GM12878 (cell line): ENCODE results near the gene CETP. TPM values are rescaled to one million over a fixed set of nuclear protein-coding genes. Genes with fewer than 3 reads are reported as not detected.
"Not testable (repeated sequence)": the region's sequence is repeated elsewhere in the genome, so short reads cannot be mapped to it uniquely, and the experiment has no call there.

ENCODE experiments used
- ATAC-seq: fragments of 200-7000 bp; cut with Tn5 transposase; 3 replicates; pipeline ENCODE4 v1.9.1; 2020; ENCODE audit warnings: mild to moderate bottlenecking, moderate library complexity
- BruUV-seq: library from RNA; stranded (reverse); fragments of 400-500 nt; replicated peaks from 2 replicates; lab custom pipeline; 2021; lab: Mats Ljungman, UMichigan
- CTCF ChIA-PET: fragments of 300-600 bp; sonication (Branson Sonifier 250); formaldehyde crosslinking; extraction: SDS; loops from one replicate; lab custom pipeline; 2021; ENCODE audit warnings: inconsistent platforms; lab: Yijun Ruan, JAX
- POLR2A ChIA-PET: fragments of 350-600 bp; formaldehyde crosslinking; extraction: SDS; loops from one replicate; lab custom pipeline; 2021; ENCODE audit warnings: inconsistent platforms; lab: Charles Lee
- RAD21 ChIA-PET: fragments of 300-600 bp; sonication (Branson Sonifier 250); formaldehyde crosslinking; loops from one replicate; lab custom pipeline; 2023; ENCODE audit warnings: antibody characterized with exemption; ENCODE audit not compliant: unreplicated experiment; lab: Charles Lee
- SMC1A ChIA-PET: fragments of 300-600 bp; sonication (Branson Sonifier 250); formaldehyde crosslinking; loops from one replicate; lab custom pipeline; 2023; ENCODE audit not compliant: unreplicated experiment, uncharacterized antibody; lab: Charles Lee
- DNase-seq: peaks from one replicate; pipeline ENCODE4 v3.0.0-alpha.2; 2011; ENCODE audit warnings: low read depth, low spot score
- FAIRE-seq: peaks from 3 replicates; lab custom pipeline; 2011; peaks lifted over from hg19 to GRCh38; lab: Jason Lieb, UNC
- H2AFZ ChIP-seq: 2 replicates; pipeline ENCODE4 v1.6.0; 2011; ENCODE audit warnings: low read depth, low read length, control low read depth; ENCODE audit not compliant: control insufficient read depth
- H3K27ac ChIP-seq: 2 replicates; pipeline ENCODE4 v1.5.1; 2011; ENCODE audit warnings: control low read depth; ENCODE audit not compliant: control insufficient read depth, insufficient read depth
- H3K27me3 ChIP-seq, 2 experiments: replicated peaks in 1 of 2; 2 replicates each; pipeline versions ENCODE4 v1.6.0 to v1.6.1; 2011; ENCODE audit warnings: low read length in 1 of 2; ENCODE audit not compliant: control insufficient read depth in 2 of 2, insufficient read depth in 2 of 2
- H3K36me3 ChIP-seq, 2 experiments: 2 replicates each; pipeline ENCODE4 v1.5.1; 2011; ENCODE audit warnings: low read length in 1 of 2; ENCODE audit not compliant: control insufficient read depth in 2 of 2, insufficient read depth in 2 of 2
- H3K4me1 ChIP-seq: 2 replicates; pipeline ENCODE4 v1.6.1; 2011; ENCODE audit warnings: mild to moderate bottlenecking, low read length, moderate library complexity, mixed read lengths; ENCODE audit not compliant: control insufficient read depth, insufficient read depth
- H3K4me2 ChIP-seq: 2 replicates; pipeline ENCODE4 v1.6.0; 2011; ENCODE audit warnings: control low read depth; ENCODE audit not compliant: control insufficient read depth, insufficient read depth
- H3K4me3 ChIP-seq: fragments of 200-600 bp; sonication (generic); 2 replicates; pipeline ENCODE4 v1.5.1; 2016
- H3K79me2 ChIP-seq: 2 replicates; pipeline ENCODE4 v1.6.0; 2011; ENCODE audit warnings: low read length; ENCODE audit not compliant: control insufficient read depth, insufficient read depth
- H3K9ac ChIP-seq: 2 replicates; pipeline ENCODE4 v1.8.0; 2011; ENCODE audit warnings: low read length, control low read depth, mixed read lengths; ENCODE audit not compliant: control insufficient read depth, insufficient read depth
- H3K9me3 ChIP-seq: replicated peaks from 3 replicates; pipeline ENCODE4 v1.5.1; 2011; ENCODE audit warnings: mild to moderate bottlenecking, low read length; ENCODE audit not compliant: control insufficient read depth, insufficient read depth
- H4K20me1 ChIP-seq: 2 replicates; pipeline ENCODE4 v1.6.0; 2011; ENCODE audit not compliant: control insufficient read depth, insufficient read depth
- HDAC2 ChIP-seq: fragments of 200-600 bp; sonication (generic); IDR thresholded peaks from 2 replicates; pipeline ENCODE4 v1.6.1; 2017
- IKZF2 ChIP-seq, 2 experiments: fragments of 450-650 bp; IDR thresholded peaks; 2 replicates each; pipeline ENCODE4 v1.6.1; 2017; ENCODE audit warnings: mild to moderate bottlenecking in 2 of 2, moderate library complexity in 2 of 2
- PAX5 ChIP-seq: IDR thresholded peaks from 2 replicates; pipeline ENCODE4 v1.6.1; 2011; ENCODE audit warnings: low read depth, low read length, borderline replicate concordance
- POU2F2 ChIP-seq: IDR thresholded peaks from 3 replicates; pipeline ENCODE4 v1.6.1; 2011; ENCODE audit warnings: low read depth, mild to moderate bottlenecking, low read length, borderline replicate concordance
- WGBS: methylation state at CpG from one replicate; pipeline ENCODE4 v1.1.6; 2016; ENCODE audit warnings: low lambda C conversion rate; ENCODE audit not compliant: insufficient replicate concordance, insufficient coverage; ENCODE audit errors: missing lambda C conversion rate; 5-methylcytosine and 5-hydroxymethylcytosine counted together
- in situ Hi-C: fragments of 300-500 bp; cut with MboI; formaldehyde crosslinking; loops from 9 replicates; pipeline ENCODE4 v1.14.3; 2018; ENCODE audit warnings: mixed read lengths
- intact Hi-C: fragments of 100-400 bp; cut with micrococcal nuclease; formaldehyde crosslinking; loops from one replicate; pipeline ENCODE4 v1.14.2; 2022; ENCODE audit not compliant: unreplicated experiment
- polyA plus RNA-seq, 11 experiments: library from polyadenylated mRNA; depleted of rRNA in 4 of 11; unstranded in 6 of 11; stranded (reverse) in 5 of 11; fragments of >200 nt; fragmentation: Nextera tagmentation in 4 of 11; fragmentation: Illumina TruSeq in 1 of 11; extraction: Ambion mirVana in 4 of 11; extraction: Trizol in 1 of 11; gene quantifications; 1 replicate in 1 of 11; 2 replicates in 10 of 11; pipeline versions ENCODE4 v1.2.1 to v1.2.3, GENCODE V29; 2011 to 2016; ENCODE audit warnings: inconsistent platforms in 2 of 11, missing spikeins in 2 of 11, low read depth in 1 of 11
- total RNA-seq, 4 experiments: library from RNA; depleted of rRNA in 3 of 4; stranded (reverse); fragments of >200 nt in 3 of 4; fragmentation: Illumina TruSeq in 1 of 4; extraction: Trizol in 1 of 4; gene quantifications; 2 replicates each; pipeline versions ENCODE4 v1.2.1 to v1.2.3, GENCODE V29; 2013 to 2021
- TF ChIP-seq, protein P1 (sequence below): fragments of 450-650 bp; conservative IDR thresholded peaks from 2 replicates; pipeline ENCODE4 v1.6.1; 2017; ENCODE audit warnings: mild to moderate bottlenecking, moderate library complexity
- TF ChIP-seq, protein P2 (sequence below): fragments of 450-650 bp; IDR thresholded peaks from 2 replicates; pipeline ENCODE4 v1.6.1; 2017; ENCODE audit warnings: borderline replicate concordance

Gene CETP
- total and polyA plus RNA-seq, 10 of the 15 experiments (the other 5 are each of a cell fraction or from before 2014, with no cell fraction given), result 1.2 to 6.4 (median 2.1) TPM

- H3K27me3 ChIP-seq, H4K20me1 ChIP-seq, in situ Hi-C loops, H3K27ac ChIP-seq, H3K9ac ChIP-seq, H3K36me3 ChIP-seq, H3K9me3 ChIP-seq, H2AFZ ChIP-seq, intact Hi-C loops, ATAC-seq, H3K4me2 ChIP-seq, DNase-seq: not testable (repeated sequence)
- peaks cover 67% of the 10 kb centered on the region for H3K4me1 ChIP-seq
- CTCF ChIA-PET, result interaction anchor here (0.5 to 7.0 kb wide), 14 partner anchors 7 to 75 kb away, joined by 3 to 55 read pairs (median 5); partner anchors contain the start of gene NLRC5
- RAD21 ChIA-PET, result interaction anchor here (0.6 to 22.0 kb wide), 10 partner anchors 10 to 95 kb away, joined by 3 to 473 read pairs (median 6); partner anchors contain the start of gene NLRC5
- FAIRE-seq, result peak; percentile 41
- SMC1A ChIA-PET, result interaction anchor here (0.6 to 20.8 kb wide), 14 partner anchors 9 to 584 kb away, joined by 3 to 604 read pairs (median 4); partner anchors contain the start of genes CETP and NLRC5
- peaks cover 58% of the 10 kb centered on the region for H3K79me2 ChIP-seq
- POLR2A ChIA-PET, result interaction anchor here (0.5 to 5.1 kb wide), 14 partner anchors 10 to 72 kb away, joined by 3 to 68 read pairs (median 6); partner anchors contain the start of gene NLRC5
- 0% methylated on average over 2 of the region's 2 CpGs for WGBS
- TF ChIP-seq, protein P1, sequence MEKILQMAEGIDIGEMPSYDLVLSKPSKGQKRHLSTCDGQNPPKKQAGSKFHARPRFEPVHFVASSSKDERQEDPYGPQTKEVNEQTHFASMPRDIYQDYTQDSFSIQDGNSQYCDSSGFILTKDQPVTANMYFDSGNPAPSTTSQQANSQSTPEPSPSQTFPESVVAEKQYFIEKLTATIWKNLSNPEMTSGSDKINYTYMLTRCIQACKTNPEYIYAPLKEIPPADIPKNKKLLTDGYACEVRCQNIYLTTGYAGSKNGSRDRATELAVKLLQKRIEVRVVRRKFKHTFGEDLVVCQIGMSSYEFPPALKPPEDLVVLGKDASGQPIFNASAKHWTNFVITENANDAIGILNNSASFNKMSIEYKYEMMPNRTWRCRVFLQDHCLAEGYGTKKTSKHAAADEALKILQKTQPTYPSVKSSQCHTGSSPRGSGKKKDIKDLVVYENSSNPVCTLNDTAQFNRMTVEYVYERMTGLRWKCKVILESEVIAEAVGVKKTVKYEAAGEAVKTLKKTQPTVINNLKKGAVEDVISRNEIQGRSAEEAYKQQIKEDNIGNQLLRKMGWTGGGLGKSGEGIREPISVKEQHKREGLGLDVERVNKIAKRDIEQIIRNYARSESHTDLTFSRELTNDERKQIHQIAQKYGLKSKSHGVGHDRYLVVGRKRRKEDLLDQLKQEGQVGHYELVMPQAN, result 0 out of 2 replicates have a peak, but pooled peaks have one; percentile 9
- TF ChIP-seq, all 136 proteins: peak for 1; not testable (repeated sequence) for 135
- not testable (repeated sequence) for BruUV-seq, H3K4me3 ChIP-seq
Measured at GRCh38 chr16:57005597-57005996, 43.8 kb downstream of the CETP start.

DNA sequence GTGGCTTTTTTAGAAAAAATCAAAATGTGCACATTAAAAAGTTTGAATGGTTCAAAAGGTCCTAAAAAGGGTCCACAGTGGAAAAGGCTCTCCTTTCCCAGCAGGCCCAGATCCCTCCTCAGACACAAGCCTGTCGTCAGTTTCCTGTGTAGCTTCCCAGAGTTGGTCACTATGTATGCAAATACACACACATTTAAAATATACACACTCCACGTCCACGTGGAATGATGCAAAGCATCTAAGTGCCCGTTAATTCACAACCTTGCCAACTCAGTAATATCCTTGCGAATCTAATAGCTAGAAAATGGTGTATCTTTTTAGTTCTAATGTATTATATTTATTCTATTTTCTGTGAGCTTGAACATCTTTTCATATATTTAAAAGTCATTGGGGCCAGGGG, 45.3 kb downstream of the CETP start:
- intact Hi-C loops (no loop called here), in situ Hi-C loops (no loop called here)
- Histone ChIP-seq H3K79me2 (peaks cover 57% of the 10 kb centered on the region), H3K9ac (no peak overlapping the region), H3K36me3 (no peaks in the 10 kb centered on the region; a peak in 2 of 4 replicates), H4K20me1 (no peaks in the 10 kb centered on the region), H3K27me3 (no peaks in the 10 kb centered on the region), H3K27ac (peak overlapping the region; percentile 62), H3K9me3 (no peaks in the 10 kb centered on the region), H2AFZ (peak overlapping the region; percentile 15; the same call in 1 of the 2 replicates), H3K4me3 (no peak overlapping the region), H3K4me2 (peak overlapping the region; percentile 28; the same call in 1 of the 2 replicates), H3K4me1 (peaks cover 73% of the 10 kb centered on the region)
- BruUV-seq, result no TSS peak
- SMC1A ChIA-PET, result interaction anchor here (0.9 to 20.8 kb wide), 11 partner anchors 8 to 296 kb away, joined by 3 to 604 read pairs (median 4); partner anchors contain the start of genes CETP and NLRC5
- FAIRE-seq (no peak), DNase-seq (no peak), ATAC-seq (no peak)
- POLR2A ChIA-PET, result interaction anchor here (0.7 to 6.6 kb wide), 12 partner anchors 8 to 63 kb away, joined by 3 to 40 read pairs (median 4); partner anchors contain the start of gene NLRC5
- RAD21 ChIA-PET, result interaction anchor here (1.0 to 22.0 kb wide), 5 partner anchors 28 to 75 kb away, joined by 3 to 473 read pairs (median 12); partner anchors contain the start of genes HERPUD1 and NLRC5
- WGBS, result 12% methylated on average over 5 of the region's 5 CpGs
- CTCF ChIA-PET, result interaction anchor here (0.9 to 7.0 kb wide), 6 partner anchors 12 to 42 kb away, joined by 3 to 55 read pairs (median 4); no protein-coding TSS in a partner anchor
- TF ChIP-seq HDAC2 (no peak), PAX5 (no peak), POU2F2 (peak; percentile 22; the same call in 1 of the 3 replicates), IKZF2 (IDR thresholded peaks at IDR 0.05) (0 out of 4 replicates have a peak, but pooled peaks of 1 of the 2 experiments have one; percentile 33)
- TF ChIP-seq, protein P1, result no peak
- TF ChIP-seq, protein P2, sequence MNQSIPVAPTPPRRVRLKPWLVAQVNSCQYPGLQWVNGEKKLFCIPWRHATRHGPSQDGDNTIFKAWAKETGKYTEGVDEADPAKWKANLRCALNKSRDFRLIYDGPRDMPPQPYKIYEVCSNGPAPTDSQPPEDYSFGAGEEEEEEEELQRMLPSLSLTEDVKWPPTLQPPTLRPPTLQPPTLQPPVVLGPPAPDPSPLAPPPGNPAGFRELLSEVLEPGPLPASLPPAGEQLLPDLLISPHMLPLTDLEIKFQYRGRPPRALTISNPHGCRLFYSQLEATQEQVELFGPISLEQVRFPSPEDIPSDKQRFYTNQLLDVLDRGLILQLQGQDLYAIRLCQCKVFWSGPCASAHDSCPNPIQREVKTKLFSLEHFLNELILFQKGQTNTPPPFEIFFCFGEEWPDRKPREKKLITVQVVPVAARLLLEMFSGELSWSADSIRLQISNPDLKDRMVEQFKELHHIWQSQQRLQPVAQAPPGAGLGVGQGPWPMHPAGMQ, result no peak
